Measurements from ENCODE around the gene ZC3H8. TPM values are rescaled to one million over a fixed set of nuclear protein-coding genes. Genes with fewer than 3 reads are reported as not detected.
"Not testable (repeated sequence)": the region's sequence is repeated elsewhere in the genome, so short reads cannot be mapped to it uniquely, and the experiment has no call there.

ZC3H8 gene
- total RNA-seq, 1 donor from 2014 or later, result 13.3 TPM

DNA sequence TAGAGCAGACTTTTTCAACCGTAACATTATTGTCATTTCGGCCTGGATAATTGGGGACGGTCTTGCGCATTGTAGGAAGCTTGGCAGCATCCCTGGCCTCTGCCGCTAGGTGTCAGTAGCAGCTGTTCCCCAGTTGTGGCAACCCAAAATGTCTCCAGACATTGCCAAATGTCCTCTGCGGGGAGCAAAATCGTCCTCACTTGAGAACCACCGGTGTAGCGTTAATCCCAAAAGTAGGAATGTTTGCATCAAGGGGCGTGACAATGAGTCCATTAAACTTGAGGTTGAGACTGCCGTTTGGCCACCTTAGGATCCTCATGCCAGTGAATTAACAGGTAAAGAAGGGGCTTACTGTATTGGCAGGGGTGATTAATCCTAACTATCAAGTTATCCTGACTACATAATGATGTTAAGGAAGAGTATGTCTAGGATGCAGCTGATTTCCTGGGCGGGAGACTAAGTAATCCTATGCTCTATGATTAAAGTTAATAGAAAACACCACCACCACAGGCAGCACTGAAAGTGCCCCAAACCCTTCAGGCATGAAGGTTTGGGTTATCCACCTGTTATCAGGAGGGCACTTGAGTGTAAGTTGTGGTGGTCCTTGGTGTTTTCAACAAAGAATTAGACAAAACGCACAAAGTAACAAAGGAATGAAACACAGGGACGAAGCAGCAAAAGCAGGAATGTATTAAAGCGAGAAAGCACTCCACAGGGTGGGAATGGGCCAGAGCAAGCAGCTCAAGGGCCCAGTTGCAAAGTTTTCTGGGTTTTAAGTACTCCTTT, 4.9 kb upstream of the ZC3H8 start:
- peak; percentile 79 for DNase-seq (ENCODE audit: low read depth)

DNA sequence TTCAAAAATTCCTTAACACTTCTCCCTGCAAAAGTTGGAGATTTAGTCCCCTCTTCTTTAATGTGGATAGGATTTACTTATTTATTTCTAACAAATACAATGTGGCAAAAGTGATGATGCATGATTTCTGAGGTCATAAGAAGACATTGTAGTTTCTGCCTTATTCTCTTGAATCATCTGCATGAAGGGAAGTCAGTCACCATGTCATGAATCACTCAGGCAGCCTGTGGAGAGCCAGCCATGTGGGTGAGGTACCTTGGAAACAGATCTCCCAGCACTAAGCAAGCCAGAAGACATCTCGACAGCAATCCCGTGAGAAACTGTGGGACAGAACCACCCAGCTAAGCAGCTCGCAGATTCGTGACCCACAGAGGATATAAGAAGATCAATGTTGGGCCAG, 2.7 kb upstream of the ZC3H8 start:
- no peak for DNase-seq (ENCODE audit: low read depth)

DNA sequence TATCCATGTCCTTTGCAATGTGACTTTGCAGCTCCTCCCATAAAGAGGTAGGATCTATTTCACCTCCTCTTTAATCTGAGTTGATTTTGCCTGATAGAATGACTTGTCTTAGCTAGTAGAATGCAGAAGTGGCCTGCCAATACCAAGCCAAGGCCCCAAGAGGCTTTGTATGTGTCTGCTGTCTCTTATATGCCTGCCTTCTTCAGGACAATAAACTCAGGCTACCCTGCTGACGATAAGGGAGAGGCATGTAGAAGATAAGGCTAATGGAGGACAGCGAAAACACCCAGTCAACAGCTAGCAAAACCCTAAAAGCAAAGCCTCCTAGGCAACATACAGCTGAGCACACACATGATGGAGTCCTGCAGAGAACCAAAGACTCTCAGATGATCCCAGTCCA, 1.8 kb upstream of the ZC3H8 start:
- no peak for DNase-seq (ENCODE audit: low read depth)

DNA sequence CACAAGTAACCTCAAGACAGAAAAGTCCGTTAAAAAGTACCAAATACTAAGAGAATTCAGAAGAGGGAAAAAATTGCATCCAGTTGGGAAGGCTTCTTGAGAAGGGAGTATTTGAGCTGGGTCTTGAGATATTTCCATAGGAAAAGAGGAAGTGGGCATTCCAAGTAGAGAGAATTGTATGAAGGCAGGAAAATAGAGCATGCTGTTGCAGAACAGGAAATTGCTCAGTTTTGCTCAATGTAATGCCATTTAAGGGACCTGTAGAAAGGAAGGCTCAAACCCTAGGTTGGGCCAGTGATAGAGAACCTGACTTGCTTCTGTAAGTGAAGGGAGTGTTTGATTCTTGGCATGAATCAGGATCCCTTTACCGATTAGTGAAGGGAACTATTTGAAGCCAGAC, 1.0 kb upstream of the ZC3H8 start:
- no peak for DNase-seq (ENCODE audit: low read depth)

DNA sequence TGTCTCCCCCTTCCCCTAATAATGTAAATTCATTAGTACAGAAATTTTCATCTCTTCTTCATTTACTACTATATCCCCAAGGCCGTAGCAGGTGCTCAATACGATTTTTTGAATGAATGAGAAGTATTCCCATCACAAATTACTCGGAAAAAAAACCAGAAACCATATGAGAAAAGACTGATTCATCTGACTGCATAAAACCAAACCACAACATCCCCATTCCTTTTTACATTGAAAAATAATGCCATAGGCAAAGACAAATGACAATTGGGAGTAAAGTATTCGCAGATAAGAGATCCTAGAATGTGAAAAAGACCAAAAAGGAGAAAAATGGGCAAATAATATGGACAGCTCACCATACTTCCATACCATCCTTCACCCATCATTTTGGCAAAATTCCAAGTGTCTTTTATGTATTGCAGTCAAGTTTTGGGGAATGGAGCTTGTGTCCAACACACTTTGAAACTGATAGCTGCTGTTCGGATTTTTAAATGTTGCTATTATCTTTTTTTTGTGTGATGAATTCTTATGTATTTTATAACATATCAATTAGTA, 1.5 kb downstream of the ZC3H8 start:
- DNase-seq (ENCODE audit: low read depth), result peak; percentile 5

DNA sequence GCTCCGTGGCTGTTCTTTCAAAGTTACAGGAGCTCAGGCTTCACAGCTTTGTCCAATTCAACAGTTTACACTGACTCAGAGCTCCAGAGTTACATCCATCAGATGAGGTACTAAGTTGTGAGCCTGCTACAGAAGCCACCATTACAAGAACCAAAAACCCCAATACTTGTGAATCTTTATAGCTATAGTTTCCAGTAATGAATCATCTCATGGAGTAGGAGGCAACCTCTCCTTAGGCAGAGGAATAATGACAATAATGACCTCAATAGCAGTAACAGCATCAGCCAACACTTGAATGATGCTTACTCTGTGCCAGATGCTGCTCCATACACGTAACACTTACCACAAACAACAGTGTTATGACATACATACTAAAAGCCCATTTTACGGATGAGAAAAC, 3.6 kb downstream of the ZC3H8 start:
- no peak for DNase-seq (ENCODE audit: low read depth)

DNA sequence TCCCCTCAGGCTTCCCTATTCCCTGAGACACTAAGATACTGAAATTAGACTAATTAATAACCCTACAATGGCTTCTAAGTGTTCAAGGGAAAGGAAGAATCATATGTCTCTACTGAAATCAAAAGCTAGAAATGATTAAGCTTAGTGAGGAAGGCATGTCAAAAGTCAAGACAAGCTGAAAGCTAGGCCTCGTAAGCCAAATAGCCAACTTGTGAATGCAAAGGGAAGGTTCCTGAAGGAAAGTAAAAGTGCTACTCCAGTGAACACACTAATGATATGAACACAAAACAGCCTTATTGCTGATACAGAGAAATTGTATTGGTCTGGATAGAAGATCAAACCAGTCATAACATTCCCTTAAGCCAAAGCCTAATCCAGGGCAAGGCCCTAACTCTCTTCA, 10.0 kb downstream of the ZC3H8 start:
- DNase-seq (ENCODE audit: low read depth), result no peak

DNA sequence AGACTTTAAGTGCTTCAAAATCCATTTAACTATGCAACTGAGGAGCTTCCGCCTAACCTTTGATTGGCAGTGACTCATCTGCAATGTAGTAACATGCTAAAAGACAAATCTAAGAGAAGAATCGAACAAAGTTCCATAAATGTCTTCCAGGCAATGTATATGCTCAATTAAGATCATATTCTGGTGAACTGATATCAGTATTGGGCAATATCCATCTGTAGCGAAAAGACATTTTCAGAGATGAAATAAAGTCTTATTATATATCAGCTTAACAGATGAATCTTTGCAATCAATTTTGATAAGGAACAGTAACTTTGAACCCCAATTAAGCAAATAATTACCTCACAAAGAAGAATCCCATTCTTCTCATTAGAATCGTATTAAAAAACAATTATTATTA, 11.6 kb downstream of the ZC3H8 start:
- no peak for DNase-seq (ENCODE audit: low read depth)

DNA sequence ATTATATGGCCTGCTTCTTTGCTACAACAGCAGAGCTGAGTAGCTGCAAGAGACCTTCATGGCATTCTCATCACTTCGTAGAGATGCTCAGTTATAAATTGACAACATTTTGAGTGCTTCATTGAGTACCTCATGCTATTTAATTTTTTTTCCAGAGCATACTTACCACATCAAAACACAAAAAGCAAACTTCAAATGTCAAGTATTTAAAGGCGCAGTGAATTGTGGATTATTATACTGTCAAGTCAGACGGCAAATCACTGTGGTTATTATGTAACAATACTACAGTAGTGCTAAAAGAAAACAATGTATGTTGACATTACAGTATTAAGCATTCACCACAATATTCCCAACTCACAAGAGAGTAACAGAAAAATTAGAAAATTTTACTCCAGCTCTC, 12.5 kb downstream of the ZC3H8 start:
- DNase-seq (ENCODE audit: low read depth), result no peak

DNA sequence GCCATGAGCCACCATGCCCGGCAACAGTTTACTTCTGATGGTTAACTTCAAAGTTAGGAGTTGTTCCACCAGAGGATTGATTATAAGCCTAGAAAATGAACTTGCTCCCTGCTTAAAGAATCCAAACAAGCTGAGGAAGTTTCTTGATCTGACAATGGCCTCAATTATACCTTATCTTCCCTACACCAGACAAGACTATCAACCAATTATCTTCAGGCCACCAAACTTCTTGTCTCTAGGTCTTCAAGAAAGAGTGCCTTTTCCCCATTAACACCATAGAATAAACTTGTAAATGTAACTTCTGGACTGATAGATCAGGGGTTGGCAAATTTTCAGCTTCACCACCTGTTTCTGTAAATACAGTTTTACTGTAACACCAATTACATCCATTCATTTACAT, 15.0 kb downstream of the ZC3H8 start:
- no peak for DNase-seq (ENCODE audit: low read depth)

DNA sequence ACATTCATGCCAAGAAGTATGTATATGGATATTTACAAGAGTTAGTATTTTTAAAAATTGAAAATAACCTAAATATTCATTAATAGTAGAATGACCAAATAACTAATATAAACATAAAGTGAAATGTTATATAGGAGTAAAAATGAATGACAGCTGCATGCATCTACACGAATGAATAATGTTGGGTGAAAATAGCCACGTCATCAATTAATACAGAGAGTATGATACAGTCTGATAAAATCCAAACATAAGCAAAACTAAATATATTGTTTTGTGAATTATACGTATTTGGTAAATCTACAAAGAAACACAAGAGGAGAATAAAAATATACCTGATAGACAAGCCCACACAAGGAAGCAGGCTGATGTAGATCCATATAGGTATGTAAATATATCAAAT, 24.5 kb downstream of the ZC3H8 start:
- DNase-seq (ENCODE audit: low read depth), result no peak

DNA sequence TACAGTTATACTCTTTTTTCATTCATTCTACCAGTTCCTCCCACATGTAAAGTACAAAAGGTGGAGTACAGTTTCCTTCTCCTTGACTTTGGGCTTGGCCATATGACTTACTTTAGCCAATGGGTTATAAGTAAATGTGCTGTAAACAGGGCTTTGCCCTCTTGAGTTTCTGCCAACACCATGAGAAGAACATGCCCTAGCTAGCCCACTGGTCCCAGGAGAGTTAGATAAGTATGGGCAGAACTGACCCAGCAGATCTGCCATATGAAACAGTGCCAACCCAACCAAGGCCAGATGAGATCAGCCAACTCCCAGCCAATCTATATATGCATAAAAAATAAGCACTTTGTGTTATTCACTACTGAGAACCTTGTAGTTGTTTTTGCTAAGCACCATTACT, 25.5 kb downstream of the ZC3H8 start:
- peak; percentile 69 for DNase-seq (ENCODE audit: low read depth)

DNA sequence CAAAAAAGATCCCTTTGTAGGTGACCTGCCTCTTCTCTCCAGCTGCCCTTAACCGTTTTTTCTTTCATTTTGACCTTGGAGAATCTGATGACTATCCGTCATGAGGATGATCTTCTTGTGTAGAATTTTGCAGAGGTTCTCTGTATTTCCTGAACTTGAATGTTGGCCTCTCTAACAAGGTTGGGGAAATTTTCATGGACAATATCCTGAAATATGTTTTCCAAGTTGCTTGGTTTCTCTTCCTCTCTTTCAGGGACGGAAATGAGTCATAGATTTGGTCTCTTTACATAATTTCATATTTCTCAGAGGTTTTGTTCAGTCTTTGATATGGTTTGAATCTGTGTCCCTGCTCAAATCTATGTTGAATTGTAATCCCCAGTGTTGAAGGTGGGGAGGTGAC, 34.0 kb downstream of the ZC3H8 start:
- DNase-seq (ENCODE audit: low read depth), result no peak

DNA sequence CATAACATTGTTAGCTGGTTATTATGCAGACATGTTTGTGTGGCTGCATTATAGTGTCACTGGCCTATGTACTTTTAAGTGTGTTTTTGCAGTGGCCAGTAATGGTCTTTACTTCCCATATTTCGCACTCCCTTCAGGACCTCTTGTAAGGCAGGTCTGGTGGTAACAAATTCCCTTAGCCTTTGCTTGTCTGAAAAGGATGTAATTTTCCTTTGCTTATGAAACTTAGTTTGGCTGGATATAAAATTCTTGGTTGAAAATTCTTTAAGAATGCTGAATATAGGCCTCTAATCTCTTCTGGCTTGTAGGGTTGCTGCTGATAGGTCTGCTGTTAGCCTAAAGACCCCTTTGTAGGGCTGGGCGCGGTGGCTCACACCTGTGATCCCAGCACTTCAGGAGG, 34.7 kb downstream of the ZC3H8 start:
- DNase-seq (ENCODE audit: low read depth), result no peak

DNA sequence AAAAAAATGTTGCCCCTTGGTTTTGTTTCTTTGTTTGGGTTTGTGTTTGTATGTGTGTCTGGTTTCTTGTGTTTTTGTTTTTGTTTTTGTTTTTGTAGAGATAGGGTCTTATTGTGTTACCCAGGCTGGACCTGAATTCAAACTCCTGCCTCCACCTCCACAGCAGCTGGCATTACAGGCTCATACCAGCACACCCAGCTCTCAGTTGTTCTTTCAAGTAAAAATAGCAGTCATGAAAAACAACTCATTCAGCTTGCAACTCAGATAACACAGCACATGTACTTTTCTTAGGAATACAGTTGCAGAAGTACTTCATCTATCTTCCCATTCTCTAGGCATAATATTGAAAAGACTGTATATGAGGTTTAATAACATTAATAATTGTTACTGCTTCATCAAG, 37.0 kb downstream of the ZC3H8 start:
- DNase-seq (ENCODE audit: low read depth), result peak; percentile 49

DNA sequence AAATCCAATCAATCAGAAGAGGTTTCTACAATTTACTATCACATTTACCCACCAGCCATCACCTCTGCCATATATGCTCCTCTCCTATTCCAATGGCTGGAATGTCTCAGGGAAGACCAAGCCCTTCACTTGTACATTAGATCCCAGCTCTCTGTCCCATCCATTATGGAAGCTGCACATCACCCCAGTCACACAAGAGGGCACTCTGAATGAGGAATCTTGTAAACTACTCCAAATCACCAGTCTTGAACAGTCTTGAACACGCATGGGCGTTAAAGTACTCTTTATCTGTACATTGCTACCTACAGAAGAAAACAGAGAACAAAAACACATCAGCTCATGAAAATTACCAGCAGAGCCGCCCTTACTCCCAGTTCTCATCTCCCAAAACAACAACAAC, 38.7 kb downstream of the ZC3H8 start:
- DNase-seq (ENCODE audit: low read depth), result no peak

DNA sequence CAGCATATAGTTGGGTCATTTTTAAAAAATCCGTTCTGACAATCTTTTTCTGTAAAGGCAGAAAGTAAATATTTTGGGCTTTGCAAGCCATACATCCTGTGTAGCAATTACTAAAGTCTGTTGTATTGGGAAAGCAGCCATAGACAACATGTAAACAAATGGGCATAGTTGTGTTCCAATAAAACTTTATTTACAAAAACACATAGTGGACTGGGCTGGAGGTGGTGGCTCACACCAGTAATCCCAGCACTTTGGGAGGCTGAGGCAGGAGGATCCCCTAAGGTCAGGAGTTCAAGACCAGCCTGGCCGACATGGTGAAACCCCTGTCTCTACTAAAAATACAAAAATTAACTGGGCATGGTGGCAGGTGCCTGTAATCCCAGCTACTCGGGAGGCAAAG, 46.9 kb downstream of the ZC3H8 start:
- not testable (repeated sequence) for DNase-seq (ENCODE audit: low read depth)

DNA sequence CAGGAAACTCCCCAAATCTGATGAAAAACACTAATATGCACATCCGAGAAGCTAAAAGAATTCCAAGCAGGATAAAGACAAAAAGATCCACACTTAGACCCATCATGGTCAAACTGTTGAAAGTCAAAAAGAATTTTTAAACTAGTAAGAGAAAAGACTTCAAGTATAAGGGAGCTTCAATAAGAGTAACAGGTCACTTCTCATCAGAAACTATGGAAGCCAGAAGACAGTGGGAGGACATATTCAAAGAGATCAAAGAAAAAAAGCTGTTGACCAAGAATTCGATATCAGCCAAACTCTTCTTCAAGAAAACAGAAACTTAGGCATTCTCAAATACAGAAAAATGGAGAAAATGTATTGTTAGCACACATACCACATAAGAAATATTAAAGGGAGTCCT, 50.4 kb downstream of the ZC3H8 start:
- DNase-seq (ENCODE audit: low read depth), result no peak

DNA sequence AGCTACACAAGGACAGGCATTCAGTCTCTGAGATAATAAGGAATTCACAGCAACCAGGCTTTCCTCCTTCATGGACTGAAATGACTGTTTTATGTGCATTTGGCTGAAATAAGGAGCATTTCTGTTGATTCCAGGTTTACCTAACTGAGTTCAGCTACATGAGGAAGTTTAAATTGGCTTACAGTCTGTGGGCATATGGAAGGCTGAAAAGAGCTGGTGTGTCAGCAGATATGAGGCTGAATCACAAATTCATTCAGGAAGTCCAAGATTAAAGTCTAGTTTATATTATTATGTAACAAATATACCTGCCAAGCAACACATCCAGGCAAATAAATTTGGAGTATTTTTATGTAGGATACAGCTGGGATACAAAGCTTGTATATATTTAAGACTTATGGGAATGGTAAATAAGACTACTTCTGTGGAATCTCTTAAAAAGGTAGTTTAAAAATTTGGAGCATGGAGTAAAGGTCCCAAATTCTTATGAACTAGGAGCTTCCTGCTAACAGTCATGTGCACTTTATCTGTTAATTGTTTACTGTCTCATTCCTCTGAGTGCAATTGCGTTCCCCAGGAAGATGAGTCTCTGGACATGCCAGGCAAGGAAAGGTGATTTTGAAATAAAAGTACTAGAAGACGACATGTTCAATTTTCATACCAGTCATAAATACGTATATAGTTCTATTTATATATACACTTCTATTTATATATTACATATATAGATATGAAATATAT, 53.0 kb downstream of the ZC3H8 start:
- no peak for DNase-seq (ENCODE audit: low read depth)

DNA sequence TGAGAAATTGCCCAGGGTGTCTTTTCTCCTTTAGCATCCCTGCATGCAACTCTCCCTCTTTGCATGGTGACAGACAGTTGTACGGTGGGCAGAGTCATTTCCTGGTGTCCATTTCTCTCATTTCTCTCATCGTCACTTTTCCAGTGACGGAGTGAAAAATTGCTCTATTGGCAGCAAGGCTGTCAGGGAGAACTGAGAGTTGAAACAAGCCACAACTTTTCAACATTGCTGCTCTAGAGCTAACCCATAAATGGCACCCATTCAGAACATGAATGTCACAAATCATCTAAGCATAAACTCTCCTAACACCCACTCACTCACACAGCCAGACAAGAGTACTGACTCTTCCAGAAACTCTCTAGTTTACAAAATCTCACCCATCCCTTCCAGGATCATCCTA, 55.7 kb downstream of the ZC3H8 start:
- DNase-seq (ENCODE audit: low read depth), result no peak

DNA sequence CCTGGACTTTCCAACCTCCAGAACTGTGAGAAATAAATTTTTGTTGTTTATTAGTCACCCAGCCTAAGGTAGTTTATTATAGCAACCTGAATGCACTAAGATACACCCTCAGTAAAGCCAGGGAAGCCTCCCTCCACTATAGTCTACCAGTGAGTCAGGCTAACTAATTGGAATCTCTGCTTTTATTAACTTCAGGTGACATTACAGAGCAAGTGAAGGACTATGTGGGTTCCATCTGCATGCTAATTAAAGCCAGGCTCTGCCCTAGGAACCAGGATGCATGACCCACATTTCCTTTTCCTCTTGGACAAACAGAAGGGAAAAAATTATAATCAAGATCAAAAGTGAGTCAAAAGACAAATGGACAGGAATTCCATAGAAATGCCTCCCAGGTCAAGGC, 56.1 kb downstream of the ZC3H8 start:
- DNase-seq (ENCODE audit: low read depth), result no peak

DNA sequence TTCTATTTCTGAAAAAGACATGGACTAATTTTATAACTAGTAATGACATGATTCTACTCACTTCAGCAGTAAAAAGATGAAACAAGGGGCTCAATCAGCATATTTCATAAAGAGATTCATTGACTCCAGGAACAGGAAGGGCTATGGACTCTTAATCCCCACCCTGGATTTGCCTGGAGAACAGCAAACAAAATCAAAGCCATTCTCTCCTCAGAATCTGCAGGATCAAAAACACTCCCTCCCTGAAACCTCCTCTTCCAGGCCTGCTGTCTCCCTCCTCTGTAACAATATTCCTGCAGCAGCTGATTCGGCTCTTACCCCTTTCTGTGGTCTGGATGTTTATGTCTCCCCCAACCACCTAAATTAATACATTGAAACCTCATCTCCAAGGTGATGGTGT, 57.0 kb downstream of the ZC3H8 start:
- DNase-seq (ENCODE audit: low read depth), result no peak

DNA sequence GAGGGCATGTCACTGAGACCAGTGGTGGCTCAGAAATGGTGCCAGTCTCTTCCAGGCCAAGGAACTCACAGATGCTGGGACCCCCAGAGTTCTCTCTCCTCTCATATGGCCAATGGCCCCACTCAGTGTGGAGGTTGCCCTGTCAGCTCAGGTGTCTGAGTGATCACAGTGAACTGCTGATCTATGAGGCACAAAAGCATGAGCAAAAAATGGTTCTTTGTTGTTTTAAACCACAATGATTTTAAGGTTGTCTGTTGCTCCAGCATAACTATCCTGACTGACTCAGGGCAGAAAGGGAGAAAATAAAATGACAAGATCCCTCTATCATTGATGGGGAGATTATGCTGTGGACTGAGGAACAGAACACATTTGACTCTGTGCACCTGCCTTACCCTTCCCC, 58.9 kb downstream of the ZC3H8 start:
- no peak for DNase-seq (ENCODE audit: low read depth)

Data from myocyte (in vitro differentiated cells).